HL-60 (cell line): ENCODE data around the gene EYA3.

ENCODE experiments used
- DNase-seq, 2 experiments: peaks; one replicate each; pipeline ENCODE4 v3.0.0-alpha.2; 2010 to 2020; ENCODE audit warnings: low read depth in 1 of 2, low spot score in 1 of 2
- H3K27ac ChIP-seq: fragments of 250-450 bp; sonication (Bioruptor Pico); replicated peaks from 2 replicates; pipeline ENCODE4 v1.5.1; 2020; ENCODE audit warnings: mild to moderate bottlenecking, moderate library complexity
- H3K27me3 ChIP-seq: fragments of 250-450 bp; sonication (Bioruptor Pico); 2 replicates; pipeline ENCODE4 v1.5.1; 2021; ENCODE audit warnings: mild to moderate bottlenecking, moderate library complexity; ENCODE audit not compliant: insufficient read depth, poor library complexity, severe bottlenecking
- H3K4me3 ChIP-seq: replicated peaks from 2 replicates; pipeline ENCODE4 v1.5.1; 2011; ENCODE audit warnings: mild to moderate bottlenecking, control low read depth, low read length; ENCODE audit not compliant: insufficient read depth
- GABPA ChIP-seq: IDR thresholded peaks from 2 replicates; pipeline ENCODE4 v1.6.1; 2012; ENCODE audit warnings: low read depth
- POLR2AphosphoS5 ChIP-seq: IDR thresholded peaks from 2 replicates; pipeline ENCODE4 v1.6.1; 2012; ENCODE audit warnings: low read depth
- SPI1 ChIP-seq: IDR thresholded peaks from 2 replicates; pipeline ENCODE4 v1.6.1; 2012; ENCODE audit warnings: low read depth, mild to moderate bottlenecking, borderline replicate concordance
- TF ChIP-seq, protein P1 (sequence below): IDR thresholded peaks from one replicate; pipeline ENCODE4 v1.5.1; 2011; ENCODE audit warnings: low read length, control low read depth, inconsistent platforms; ENCODE audit not compliant: insufficient read depth
- TF ChIP-seq, protein P2 (sequence below): IDR thresholded peaks from 2 replicates; pipeline ENCODE4 v1.6.1; 2012; ENCODE audit warnings: low read depth; ENCODE audit not compliant: insufficient replicate concordance

Gene EYA3

DNA sequence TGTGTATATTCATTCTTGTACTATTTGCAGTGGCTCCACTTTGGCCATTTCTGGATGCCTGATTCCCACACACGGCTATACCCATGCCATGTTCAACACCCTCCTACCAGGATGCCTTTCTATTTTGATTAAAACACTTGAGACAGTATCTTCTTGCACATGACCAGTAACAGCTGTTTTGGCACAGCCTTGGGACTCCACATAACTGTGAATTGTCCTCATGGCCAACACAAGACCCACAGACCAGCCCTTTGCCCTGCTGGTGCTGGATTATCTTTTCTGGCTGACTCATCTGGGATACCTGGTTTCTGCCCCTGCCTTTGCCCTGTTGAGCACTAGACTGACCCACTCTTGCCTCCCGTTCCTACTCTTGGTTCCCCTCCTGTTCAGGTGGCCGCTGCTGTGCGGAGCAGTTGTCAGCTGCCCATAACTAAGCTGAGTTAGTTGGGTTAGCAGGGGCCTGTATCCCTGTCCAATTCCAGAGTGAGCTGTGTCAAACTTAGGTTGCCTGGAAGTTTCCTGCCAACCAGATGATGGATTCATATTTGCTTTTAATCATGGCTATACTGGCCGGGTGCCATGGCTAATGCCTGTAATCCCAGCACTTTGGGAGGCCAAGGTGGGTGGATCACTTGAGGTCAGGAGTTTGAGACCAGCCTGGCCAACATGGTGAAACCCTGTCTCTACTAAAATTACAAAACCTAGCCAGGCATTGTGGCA is 10.8 kb upstream of the EYA3 start:
- DNase-seq: no peak
- no peak overlapping the region for H3K27ac ChIP-seq
- TF ChIP-seq GABPA (no peak), POLR2AphosphoS5 (no peak), SPI1 (no peak)
- TF ChIP-seq, protein P1, sequence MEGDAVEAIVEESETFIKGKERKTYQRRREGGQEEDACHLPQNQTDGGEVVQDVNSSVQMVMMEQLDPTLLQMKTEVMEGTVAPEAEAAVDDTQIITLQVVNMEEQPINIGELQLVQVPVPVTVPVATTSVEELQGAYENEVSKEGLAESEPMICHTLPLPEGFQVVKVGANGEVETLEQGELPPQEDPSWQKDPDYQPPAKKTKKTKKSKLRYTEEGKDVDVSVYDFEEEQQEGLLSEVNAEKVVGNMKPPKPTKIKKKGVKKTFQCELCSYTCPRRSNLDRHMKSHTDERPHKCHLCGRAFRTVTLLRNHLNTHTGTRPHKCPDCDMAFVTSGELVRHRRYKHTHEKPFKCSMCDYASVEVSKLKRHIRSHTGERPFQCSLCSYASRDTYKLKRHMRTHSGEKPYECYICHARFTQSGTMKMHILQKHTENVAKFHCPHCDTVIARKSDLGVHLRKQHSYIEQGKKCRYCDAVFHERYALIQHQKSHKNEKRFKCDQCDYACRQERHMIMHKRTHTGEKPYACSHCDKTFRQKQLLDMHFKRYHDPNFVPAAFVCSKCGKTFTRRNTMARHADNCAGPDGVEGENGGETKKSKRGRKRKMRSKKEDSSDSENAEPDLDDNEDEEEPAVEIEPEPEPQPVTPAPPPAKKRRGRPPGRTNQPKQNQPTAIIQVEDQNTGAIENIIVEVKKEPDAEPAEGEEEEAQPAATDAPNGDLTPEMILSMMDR: no peak
- TF ChIP-seq, protein P2, sequence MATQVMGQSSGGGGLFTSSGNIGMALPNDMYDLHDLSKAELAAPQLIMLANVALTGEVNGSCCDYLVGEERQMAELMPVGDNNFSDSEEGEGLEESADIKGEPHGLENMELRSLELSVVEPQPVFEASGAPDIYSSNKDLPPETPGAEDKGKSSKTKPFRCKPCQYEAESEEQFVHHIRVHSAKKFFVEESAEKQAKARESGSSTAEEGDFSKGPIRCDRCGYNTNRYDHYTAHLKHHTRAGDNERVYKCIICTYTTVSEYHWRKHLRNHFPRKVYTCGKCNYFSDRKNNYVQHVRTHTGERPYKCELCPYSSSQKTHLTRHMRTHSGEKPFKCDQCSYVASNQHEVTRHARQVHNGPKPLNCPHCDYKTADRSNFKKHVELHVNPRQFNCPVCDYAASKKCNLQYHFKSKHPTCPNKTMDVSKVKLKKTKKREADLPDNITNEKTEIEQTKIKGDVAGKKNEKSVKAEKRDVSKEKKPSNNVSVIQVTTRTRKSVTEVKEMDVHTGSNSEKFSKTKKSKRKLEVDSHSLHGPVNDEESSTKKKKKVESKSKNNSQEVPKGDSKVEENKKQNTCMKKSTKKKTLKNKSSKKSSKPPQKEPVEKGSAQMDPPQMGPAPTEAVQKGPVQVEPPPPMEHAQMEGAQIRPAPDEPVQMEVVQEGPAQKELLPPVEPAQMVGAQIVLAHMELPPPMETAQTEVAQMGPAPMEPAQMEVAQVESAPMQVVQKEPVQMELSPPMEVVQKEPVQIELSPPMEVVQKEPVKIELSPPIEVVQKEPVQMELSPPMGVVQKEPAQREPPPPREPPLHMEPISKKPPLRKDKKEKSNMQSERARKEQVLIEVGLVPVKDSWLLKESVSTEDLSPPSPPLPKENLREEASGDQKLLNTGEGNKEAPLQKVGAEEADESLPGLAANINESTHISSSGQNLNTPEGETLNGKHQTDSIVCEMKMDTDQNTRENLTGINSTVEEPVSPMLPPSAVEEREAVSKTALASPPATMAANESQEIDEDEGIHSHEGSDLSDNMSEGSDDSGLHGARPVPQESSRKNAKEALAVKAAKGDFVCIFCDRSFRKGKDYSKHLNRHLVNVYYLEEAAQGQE: no peak

DNA sequence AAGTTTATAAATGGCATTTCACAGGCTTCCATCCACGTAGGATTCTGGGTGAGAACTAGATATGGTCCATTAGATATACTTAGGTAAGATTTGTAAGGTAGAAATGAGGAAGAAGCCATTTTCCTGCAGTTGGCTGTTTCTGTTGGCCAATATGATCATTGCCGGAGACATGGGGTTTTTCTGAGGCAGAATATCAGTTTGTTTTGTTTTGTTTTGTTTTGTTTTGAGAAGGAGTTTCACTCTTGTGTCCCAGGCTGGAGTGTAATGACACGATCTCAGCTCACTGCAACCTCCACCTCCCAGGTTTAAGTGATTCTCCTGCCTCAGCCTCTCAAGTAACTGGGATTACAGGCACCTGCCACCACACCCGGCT is 8.7 kb upstream of the EYA3 start:
- peak overlapping the region; percentile 32 for H3K27ac ChIP-seq
- H3K27me3 ChIP-seq: no peaks in the 10 kb centered on the region
- no peak overlapping the region for H3K4me3 ChIP-seq
- no peak for DNase-seq
- TF ChIP-seq POLR2AphosphoS5: no peak
- TF ChIP-seq, protein P1: no peak

More for the DNA sequence above, 10.8 kb upstream of the EYA3 start:
- no peak overlapping the region for H3K4me3 ChIP-seq
- H3K27me3 ChIP-seq: no peaks in the 10 kb centered on the region

DNA sequence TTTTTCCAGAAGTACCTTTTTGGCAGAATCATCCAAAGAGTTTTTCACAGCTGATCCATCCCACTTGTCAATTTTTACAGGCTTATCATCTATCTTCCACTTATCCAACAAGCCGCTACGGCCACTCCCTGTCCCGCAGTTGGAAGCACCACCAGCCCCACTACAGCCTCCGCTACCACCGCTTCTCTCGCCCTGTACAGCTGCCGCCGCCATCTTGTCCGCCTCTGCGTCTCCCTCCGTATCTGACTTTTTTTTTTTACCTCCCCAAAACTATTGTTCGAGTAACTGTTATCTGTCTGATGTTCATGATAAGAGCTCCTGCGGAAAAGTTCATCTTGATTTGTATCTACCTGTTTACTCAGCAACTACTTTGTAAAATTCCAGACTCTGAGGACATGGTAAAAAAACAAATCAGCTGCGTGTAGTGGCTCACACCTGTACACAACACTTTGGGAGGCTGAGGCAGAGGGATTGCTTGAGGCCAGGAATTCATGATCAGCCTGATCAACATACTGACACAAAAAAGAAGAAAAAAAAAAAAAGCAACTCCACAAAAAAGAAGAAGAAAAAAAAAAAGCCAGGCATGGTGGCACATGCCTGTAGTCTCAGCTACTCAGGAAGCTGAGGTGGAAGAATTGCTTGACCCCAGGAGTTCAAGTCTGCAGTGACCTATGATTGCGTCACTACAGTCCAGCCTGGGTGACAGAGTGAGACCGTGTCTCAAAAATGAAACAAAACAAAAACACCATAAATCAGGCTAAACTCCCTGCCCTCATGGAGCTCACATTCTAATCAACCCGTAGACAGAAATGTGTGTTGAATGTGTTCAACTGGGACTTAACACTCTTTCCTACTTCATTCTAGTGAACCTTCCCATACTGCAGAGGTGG is 8.0 kb upstream of the EYA3 start:
- Histone ChIP-seq H3K4me3 (no peak overlapping the region), H3K27me3 (no peaks in the 10 kb centered on the region), H3K27ac (peak overlapping the region; percentile 32)
- TF ChIP-seq POLR2AphosphoS5 (no peak), GABPA (no peak), SPI1 (no peak)
- TF ChIP-seq, protein P2: no peak
- TF ChIP-seq, protein P1: no peak
- no peak for DNase-seq
